Spleen (tissue), 11 donors: ENCODE measurements around the gene RNF166. TPM values are rescaled to one million over a fixed set of nuclear protein-coding genes. Genes with fewer than 3 reads are reported as not detected.
A peak's percentile ranks its signal among the peaks of the same experiment; 100 is the strongest.

Source experiments
- DNase-seq: peaks from one replicate; pipeline ENCODE4 v3.0.0-alpha.2; 2020
- H3K27ac ChIP-seq, 8 donors: fragments of 200-600 bp; sonication (generic) in 7 of 8; 1 replicate in 4 of 8; 2 replicates in 4 of 8; pipeline versions ENCODE4 v1.5.0 to v1.8.0; 2016 to 2021; ENCODE audit warnings: inconsistent platforms in 4 of 8, mild to moderate bottlenecking in 4 of 8, moderate library complexity in 1 of 8
- H3K27me3 ChIP-seq, 7 donors: fragments of 200-600 bp; sonication (generic) in 6 of 7; replicated peaks in 1 of 7; 1 replicate in 4 of 7; 2 replicates in 3 of 7; pipeline versions ENCODE4 v1.5.0 to v1.8.0; 2016 to 2021; ENCODE audit warnings: inconsistent platforms in 3 of 7, mild to moderate bottlenecking in 1 of 7
- H3K36me3 ChIP-seq, 6 donors: fragments of 200-600 bp; sonication (generic) in 5 of 6; 1 replicate in 4 of 6; 2 replicates in 2 of 6; pipeline versions ENCODE4 v1.5.0 to v1.8.0; 2016 to 2021; ENCODE audit warnings: inconsistent platforms in 2 of 6
- H3K4me1 ChIP-seq, 6 donors: fragments of 200-600 bp; sonication (generic) in 5 of 6; 1 replicate in 3 of 6; 2 replicates in 3 of 6; pipeline versions ENCODE4 v1.5.0 to v1.8.0; 2016 to 2021; ENCODE audit warnings: inconsistent platforms in 3 of 6
- H3K4me3 ChIP-seq, 8 donors: fragments of 200-600 bp; sonication (generic) in 7 of 8; 1 replicate in 4 of 8; 2 replicates in 4 of 8; pipeline versions ENCODE4 v1.5.0 to v1.8.0; 2016 to 2021; ENCODE audit warnings: inconsistent platforms in 4 of 8, mild to moderate bottlenecking in 4 of 8, moderate library complexity in 2 of 8
- H3K9me3 ChIP-seq, 8 donors: fragments of 200-600 bp; sonication (generic) in 7 of 8; 1 replicate in 4 of 8; 2 replicates in 4 of 8; pipeline versions ENCODE4 v1.5.0 to v1.8.0; 2016 to 2021; ENCODE audit warnings: inconsistent platforms in 4 of 8
- CTCF ChIP-seq, 11 experiments: fragments of 200-600 bp in 7 of 11; fragments of 450-650 bp in 4 of 11; sonication (generic) in 4 of 11; IDR thresholded peaks in 8 of 11; conservative IDR thresholded peaks in 3 of 11; 1 replicate in 7 of 11; 2 replicates in 4 of 11; pipeline versions ENCODE4 v1.4.0 to v1.8.0; 2016 to 2021; ENCODE audit warnings: antibody characterized with exemption in 11 of 11, inconsistent platforms in 4 of 11, mild to moderate bottlenecking in 1 of 11
- POLR2A ChIP-seq, 3 donors: fragments of 450-650 bp; IDR thresholded peaks; one replicate each; pipeline ENCODE4 v1.5.1; 2017; ENCODE audit warnings: antibody characterized with exemption in 3 of 3, mild to moderate bottlenecking in 1 of 3
- POLR2AphosphoS5 ChIP-seq, 3 donors: sonication (generic); formaldehyde crosslinking; IDR thresholded peaks; one replicate each; pipeline ENCODE4 v1.5.1; 2017; ENCODE audit warnings: antibody characterized with exemption in 3 of 3
- WGBS, 5 donors: extraction: QIAGEN DNeasy Blood & Tissue Kit in 3 of 5; methylation state at CpG; one replicate each; pipeline versions ENCODE4 v1.1.5 to v1.1.7; 2013 to 2018; 5-methylcytosine and 5-hydroxymethylcytosine counted together
- intact Hi-C: fragments of 100-400 bp; cut with DNase I; formaldehyde crosslinking; loops from one replicate; pipeline ENCODE4 v1.15.0; 2023; ENCODE audit warnings: low total_unique reads
- polyA plus RNA-seq, 3 donors: library from polyadenylated mRNA; stranded (reverse); fragments of 200-250 nt; gene quantifications; one replicate each; pipeline ENCODE4 v1.2.1, GENCODE V29; 2013
- total RNA-seq, 7 donors: library from RNA; depleted of rRNA in 3 of 7; stranded (reverse); fragments of >200 nt in 3 of 7; fragmentation: NEBNext Ultra II Directional in 4 of 7; extraction: Animal tissue kit (Norgen Biotek cat#: 25700) in 4 of 7; gene quantifications; one replicate each; pipeline versions ENCODE4 v1.1.0 to v1.2.1, GENCODE V29; 2016 to 2021
- donor health status: healthy with polysubstance abuse.
- donor health status: DM: no; HTN: no; CAD: no; lungs with moderate emphysema.
- donor health status: DM: no; HTN: no; CAD: no.
- donor health status: Bipolar disorder and iron deficiency.
- donor health status: healthy.
- donor health status: DM: no; HTN: no; CAD: no.
- donor health status: DM: yes; HTN: yes; CAD: no.

RNF166 gene
- total and polyA plus RNA-seq, 10 donors: 55.7 to 135 (median 98.8) TPM

- peaks cover 0 to 98% (median 74%) of the 10 kb centered on the region in 6 donors for H3K36me3 ChIP-seq
- intact Hi-C loops: loop anchor here (2.0 to 10.0 kb wide), 3 partner anchors 49 to 479 kb away; partner anchors contain the start of genes PIEZO1 and ZNF778
Measured at GRCh38 chr16:88736088-88736487, 29.9 kb upstream of the RNF166 start.

GRCh38 chr16:88735616-88736015 is 29.4 kb upstream of the RNF166 start:
- no peak for TF ChIP-seq POLR2A (IDR thresholded peaks at IDR 0.05)
- peak in 2 of 3 donors; percentile 19 for TF ChIP-seq POLR2AphosphoS5 (IDR thresholded peaks at IDR 0.05)
- TF ChIP-seq CTCF (IDR thresholded peaks at IDR 0.05 in 8 of 11, conservative IDR thresholded peaks at IDR 0.05 in 3 of 11): peak in 1 of 11 experiments; percentile 7
- intact Hi-C loops: loop anchor here (2.0 to 10.0 kb wide), 3 partner anchors 49 to 479 kb away; partner anchors contain the start of genes PIEZO1 and ZNF778
- WGBS, 5 donors: 86 to 98% (median 95%) methylated on average over 5 to 10 of the region's 10 CpGs
- peaks cover 6 to 39% (median 26%) of the 10 kb centered on the region in 6 donors for H3K4me1 ChIP-seq
- no peak overlapping the region for H3K27ac ChIP-seq
- H3K36me3 ChIP-seq: peaks cover 0 to 98% (median 74%) of the 10 kb centered on the region in 6 donors
- no peak for DNase-seq
- H3K27me3 ChIP-seq: no peaks in the 10 kb centered on the region
- no peak overlapping the region for H3K4me3 ChIP-seq
- no peaks in the 10 kb centered on the region for H3K9me3 ChIP-seq

More at GRCh38 chr16:88736088-88736487, 29.9 kb upstream of the RNF166 start:
- Histone ChIP-seq H3K4me3 (no peak overlapping the region), H3K27ac (no peak overlapping the region), H3K4me1 (peaks cover 6 to 41% (median 26%) of the 10 kb centered on the region in 6 donors), H3K27me3 (no peaks in the 10 kb centered on the region), H3K9me3 (no peaks in the 10 kb centered on the region)
- no peak for DNase-seq
- TF ChIP-seq POLR2A (IDR thresholded peaks at IDR 0.05) (no peak), POLR2AphosphoS5 (IDR thresholded peaks at IDR 0.05) (peak in 1 of 3 donors; percentile 30), CTCF (IDR thresholded peaks at IDR 0.05 in 8 of 11, conservative IDR thresholded peaks at IDR 0.05 in 3 of 11) (peak in 1 of 11 experiments; percentile 4)
- 95 to 97% (median 96%) methylated on average over 5 to 21 of the region's 21 CpGs; no CpG with 5 or more reads in 1 of the 5 donors for WGBS, 5 donors

GRCh38 chr16:88735121-88735520 is 28.9 kb upstream of the RNF166 start:
- intact Hi-C loops: loop anchor here (5.0 to 10.0 kb wide), 2 partner anchors 432 to 480 kb away; partner anchors contain the start of gene ZNF778
- WGBS, 5 donors: 89 to 97% (median 91%) methylated on average over 16 of the region's 16 CpGs
- no peak overlapping the region for H3K27ac ChIP-seq
- no peaks in the 10 kb centered on the region for H3K9me3 ChIP-seq
- H3K4me1 ChIP-seq: peaks cover 6 to 34% (median 26%) of the 10 kb centered on the region in 6 donors
- H3K4me3 ChIP-seq: no peak overlapping the region
- no peak for TF ChIP-seq POLR2A (IDR thresholded peaks at IDR 0.05)
- no peak for TF ChIP-seq POLR2AphosphoS5 (IDR thresholded peaks at IDR 0.05)
- DNase-seq: no peak
- no peaks in the 10 kb centered on the region for H3K27me3 ChIP-seq
- H3K36me3 ChIP-seq: peaks cover 0 to 98% (median 71%) of the 10 kb centered on the region in 6 donors

- Histone ChIP-seq H3K27me3 (no peaks in the 10 kb centered on the region), H3K4me3 (no peak overlapping the region), H3K36me3 (peaks cover 0 to 95% (median 65%) of the 10 kb centered on the region in 6 donors), H3K4me1 (peaks cover 6 to 28% (median 22%) of the 10 kb centered on the region in 6 donors), H3K27ac (no peak overlapping the region), H3K9me3 (no peaks in the 10 kb centered on the region)
- 93 to 98% (median 96%) methylated on average over 6 to 23 of the region's 23 CpGs for WGBS, 5 donors
- intact Hi-C loops: loop anchor here (10.0 kb wide), 1 partner anchor 480 kb away; the partner anchor contains the start of gene ZNF778
- TF ChIP-seq POLR2AphosphoS5 (IDR thresholded peaks at IDR 0.05): peak in 1 of 3 donors; percentile 44
- no peak for TF ChIP-seq POLR2A (IDR thresholded peaks at IDR 0.05)
- DNase-seq: no peak
Measured at GRCh38 chr16:88734361-88734728, 28.1 kb upstream of the RNF166 start.

GRCh38 chr16:88733630-88734360 is 27.6 kb upstream of the RNF166 start:
- H3K27ac ChIP-seq: no peak overlapping the region
- TF ChIP-seq POLR2AphosphoS5 (IDR thresholded peaks at IDR 0.05) (peak in 1 of 3 donors; percentile 42), CTCF (IDR thresholded peaks at IDR 0.05 in 8 of 11, conservative IDR thresholded peaks at IDR 0.05 in 3 of 11) (no peak), POLR2A (IDR thresholded peaks at IDR 0.05) (no peak)
- H3K4me1 ChIP-seq: peaks cover 6 to 22% (median 19%) of the 10 kb centered on the region in 6 donors
- intact Hi-C loops: loop anchor here (10.0 kb wide), 1 partner anchor 481 kb away; the partner anchor contains the start of gene ZNF778
- H3K4me3 ChIP-seq: no peak overlapping the region
- WGBS, 5 donors: 87 to 93% (median 88%) methylated on average over 21 to 27 of the region's 27 CpGs
- no peak for DNase-seq
- peaks cover 0 to 91% (median 65%) of the 10 kb centered on the region in 6 donors for H3K36me3 ChIP-seq
- no peaks in the 10 kb centered on the region for H3K27me3 ChIP-seq
- no peaks in the 10 kb centered on the region for H3K9me3 ChIP-seq
